G401 (cell line): Measurements from ENCODE around the gene CXCL17. TPM values are rescaled to one million over a fixed set of nuclear protein-coding genes. Genes with fewer than 3 reads are reported as not detected.

Experiments used
- total RNA-seq: library from RNA; depleted of rRNA; stranded (reverse); fragments of >200 nt; shearing (Covaris generic); gene quantifications from 2 replicates; pipeline ENCODE4 v1.2.3, GENCODE V29; 2014; rRNA removed

The CXCL17 gene
- total RNA-seq, 1 experiment from 2014 or later = not detected

Other genes starting within 250 kb of the CXCL17 start
- gene DEDD2, start 225.3 kb downstream of the CXCL17 start, total RNA-seq = 41.1 and 52.0 TPM in 2 replicates
- 7.9 and 13.6 TPM in 2 replicates for gene ZNF526, start 222.6 kb downstream of the CXCL17 start, total RNA-seq
- gene GSK3A, start 200.3 kb downstream of the CXCL17 start, total RNA-seq = 30.0 and 37.1 TPM in 2 replicates
- gene ERF, start 187.8 kb downstream of the CXCL17 start, total RNA-seq = 157 and 165 TPM in 2 replicates
- 14.3 and 21.2 TPM in 2 replicates for gene CIC, start 173.7 kb downstream of the CXCL17 start, total RNA-seq
- 1.8 and 2.1 TPM in 2 replicates for gene PRR19, start 140.8 kb downstream of the CXCL17 start, total RNA-seq
- 151 and 170 TPM in 2 replicates for gene PAFAH1B3, start 140.3 kb downstream of the CXCL17 start, total RNA-seq
- not detected in 2 replicates for gene TMEM145, start 129.6 kb downstream of the CXCL17 start, total RNA-seq
- 27.5 and 41.5 TPM in 2 replicates for gene MEGF8, start 117.3 kb downstream of the CXCL17 start, total RNA-seq
- gene CNFN, start 52.6 kb downstream of the CXCL17 start, total RNA-seq = 3.9 TPM in 1 of 2 replicates, not detected in the other
- 26.5 and 29.0 TPM in 2 replicates for gene LIPE, start 15.6 kb downstream of the CXCL17 start, total RNA-seq
- 0.31 and 1.3 TPM in 2 replicates for gene CEACAM1, start 85.5 kb upstream of the CXCL17 start, total RNA-seq
- gene CEACAM8, start 152.0 kb upstream of the CXCL17 start, total RNA-seq = 0.61 and 2.7 TPM in 2 replicates